Effector memory CD8-positive, alpha-beta T cell (primary cell): ENCODE data around the gene CERCAM.
A peak's percentile ranks its signal among the peaks of the same experiment; 100 is the strongest.
"Not testable (repeated sequence)": the region's sequence is repeated elsewhere in the genome, so short reads cannot be mapped to it uniquely, and the experiment has no call there.

Source experiments
- ATAC-seq: fragments of 150-1000 bp; cut with Tn5 transposase; replicated peaks from 2 replicates; pipeline ENCODE4 v1.10.0; 2021; ENCODE audit warnings: mild to moderate bottlenecking, moderate library complexity
- DNase-seq, 3 experiments: peaks; one replicate each; pipeline ENCODE4 v3.0.0; 2021
- H3K27ac Mint-ChIP-seq, 2 donors: one replicate each; pipeline ENCODE4 v1.8.0; 2022; ENCODE audit warnings: mild to moderate bottlenecking in 2 of 2, mixed read lengths in 2 of 2, moderate library complexity in 2 of 2
- H3K27me3 Mint-ChIP-seq, 2 donors: one replicate each; pipeline ENCODE4 v1.8.0; 2022; ENCODE audit warnings: mixed read lengths in 2 of 2
- H3K36me3 Mint-ChIP-seq: one replicate; pipeline ENCODE4 v1.8.0; 2022; ENCODE audit warnings: mild to moderate bottlenecking, moderate library complexity, mixed read lengths; ENCODE audit not compliant: insufficient read depth
- H3K4me1 Mint-ChIP-seq, 2 donors: one replicate each; pipeline ENCODE4 v1.8.0; 2022; ENCODE audit warnings: low read depth in 2 of 2, mixed read lengths in 2 of 2
- H3K4me3 Mint-ChIP-seq, 2 donors: one replicate each; pipeline ENCODE4 v1.8.0; 2022; ENCODE audit warnings: mild to moderate bottlenecking in 2 of 2, mixed read lengths in 2 of 2, moderate library complexity in 2 of 2
- H3K9me3 Mint-ChIP-seq, 2 donors: one replicate each; pipeline ENCODE4 v1.8.0; 2022; ENCODE audit warnings: mixed read lengths in 2 of 2

CERCAM gene

DNA sequence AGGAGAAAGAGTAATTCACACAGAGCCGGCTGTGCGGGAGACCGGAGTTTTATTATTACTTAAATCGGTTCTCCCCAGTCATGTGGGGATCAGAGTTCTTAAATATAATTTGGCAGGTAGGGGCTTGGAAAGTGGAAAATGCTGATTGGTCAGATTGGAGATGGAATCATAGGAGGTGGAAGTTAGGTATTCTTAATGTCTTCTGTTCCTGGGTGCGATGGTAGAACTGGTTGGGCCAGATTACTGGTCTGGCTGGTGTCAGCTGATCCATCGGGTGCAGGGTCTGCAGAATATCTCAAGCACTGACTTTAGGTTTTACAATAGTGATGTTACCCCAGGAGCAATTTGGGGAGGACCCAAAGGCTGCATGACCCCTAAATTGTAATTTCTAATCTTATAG is 4.6 kb upstream of the CERCAM start:
- DNase-seq (no peak), ATAC-seq (no peak)
- peaks cover 40 to 74% of the 10 kb centered on the region in 2 donors for H3K27me3 Mint-ChIP-seq
- no peak overlapping the region for H3K27ac Mint-ChIP-seq
- no peak overlapping the region for H3K4me3 Mint-ChIP-seq
- no peaks in the 10 kb centered on the region for H3K9me3 Mint-ChIP-seq
- peaks cover 4% of the 10 kb centered on the region for H3K36me3 Mint-ChIP-seq
- H3K4me1 Mint-ChIP-seq, result peaks cover 7 to 12% of the 10 kb centered on the region in 2 donors

DNA sequence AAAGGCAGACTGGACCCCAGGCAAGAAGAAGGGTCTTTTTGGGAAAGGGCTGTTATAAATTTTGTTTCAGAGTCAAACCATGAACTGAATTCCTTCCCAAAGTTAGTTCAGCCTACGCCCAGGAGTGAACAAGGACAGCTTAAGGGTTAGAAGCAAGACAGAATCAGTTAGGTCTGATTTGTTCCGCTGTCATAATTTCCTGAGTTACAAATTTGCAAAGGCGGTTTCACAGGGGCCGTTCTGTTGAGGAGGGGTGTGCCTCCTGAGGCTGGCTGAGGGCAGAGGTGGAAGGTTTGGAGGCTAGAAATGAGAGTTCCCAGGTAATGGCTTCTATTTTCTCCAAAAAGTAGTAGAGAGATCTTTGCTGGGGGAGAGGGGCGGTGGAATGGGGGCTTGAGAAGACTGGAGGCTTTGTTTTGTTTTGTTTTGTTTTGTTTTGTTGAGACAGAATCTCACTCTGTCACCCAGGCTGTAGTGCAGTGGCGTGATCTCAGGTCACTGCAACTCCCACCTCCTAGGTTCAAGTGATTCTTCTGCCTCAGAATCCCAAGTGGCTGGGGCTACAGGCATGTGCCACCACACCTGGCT is 4.1 kb upstream of the CERCAM start:
- no peak overlapping the region for H3K4me3 Mint-ChIP-seq
- no peak for ATAC-seq
- H3K27ac Mint-ChIP-seq, result no peak overlapping the region
- H3K9me3 Mint-ChIP-seq, result no peaks in the 10 kb centered on the region
- peaks cover 7 to 12% of the 10 kb centered on the region in 2 donors for H3K4me1 Mint-ChIP-seq
- H3K36me3 Mint-ChIP-seq, result peaks cover 4% of the 10 kb centered on the region
- no peak for DNase-seq
- H3K27me3 Mint-ChIP-seq, result peaks cover 40 to 68% of the 10 kb centered on the region in 2 donors

GRCh38 chr9:128419061-128419925 is 1.4 kb upstream of the CERCAM start:
- Mint-ChIP-seq H3K4me3 (peak overlapping the region; percentile 83), H3K4me1 (peaks cover 7 to 14% of the 10 kb centered on the region in 2 donors), H3K9me3 (no peaks in the 10 kb centered on the region), H3K27me3 (peaks cover 32 to 47% of the 10 kb centered on the region in 2 donors), H3K36me3 (peaks cover 4% of the 10 kb centered on the region), H3K27ac (peak overlapping the region; percentile 19 to 70)
- DNase-seq, result no peak
- no peak for ATAC-seq

DNA sequence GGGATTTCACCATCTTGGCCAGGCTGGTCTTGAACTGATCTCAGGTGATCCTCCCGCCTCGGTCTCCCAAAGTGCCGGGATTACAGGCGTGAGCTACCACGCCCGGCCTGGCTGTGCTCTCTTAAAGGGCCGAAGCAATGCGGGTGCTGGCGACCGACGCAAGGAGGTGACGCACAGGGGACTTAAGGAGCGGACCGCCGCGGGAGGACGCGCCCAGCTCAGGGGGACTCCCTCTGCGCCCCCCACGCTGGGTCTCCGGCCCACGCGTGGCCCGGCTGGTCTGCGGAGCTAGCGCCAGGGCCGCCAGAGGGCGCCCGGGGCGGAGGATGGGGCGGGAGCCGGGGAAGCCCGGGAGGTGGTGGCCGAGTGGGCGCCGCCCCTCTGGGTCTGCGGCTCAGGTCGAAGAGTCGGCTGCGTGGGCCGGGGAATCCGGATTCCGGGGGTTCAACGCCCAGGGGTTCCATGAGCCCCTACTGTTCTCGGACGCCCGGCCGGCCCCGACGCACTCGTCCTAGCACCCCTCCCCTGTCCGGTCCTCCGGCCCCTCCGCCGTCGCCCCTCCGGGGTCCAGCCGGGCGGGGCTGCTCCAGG is 502 bp upstream of the CERCAM start:
- peak; percentile 87 for ATAC-seq
- H3K9me3 Mint-ChIP-seq, result no peaks in the 10 kb centered on the region
- H3K27ac Mint-ChIP-seq, result peak overlapping the region; percentile 19 to 70
- H3K27me3 Mint-ChIP-seq, result peaks cover 24 to 38% of the 10 kb centered on the region in 2 donors
- peaks cover 4% of the 10 kb centered on the region for H3K36me3 Mint-ChIP-seq
- H3K4me1 Mint-ChIP-seq, result peaks cover 7 to 14% of the 10 kb centered on the region in 2 donors
- DNase-seq, result peak; percentile 63 to 70 (median 67)
- peak overlapping the region; percentile 83 for H3K4me3 Mint-ChIP-seq

- ATAC-seq, result no peak
- Mint-ChIP-seq H3K27ac (peak overlapping the region in 1 of 2 donors; percentile 17), H3K9me3 (no peaks in the 10 kb centered on the region), H3K4me3 (peak overlapping the region; percentile 72 to 76), H3K36me3 (peaks cover 4% of the 10 kb centered on the region), H3K27me3 (peaks cover 10 to 24% of the 10 kb centered on the region in 2 donors), H3K4me1 (peaks cover 7 to 13% of the 10 kb centered on the region in 2 donors)
- no peak for DNase-seq
These were observed 882 bp downstream of the CERCAM start for GRCh38 chr9:128421482-128421996.

DNA sequence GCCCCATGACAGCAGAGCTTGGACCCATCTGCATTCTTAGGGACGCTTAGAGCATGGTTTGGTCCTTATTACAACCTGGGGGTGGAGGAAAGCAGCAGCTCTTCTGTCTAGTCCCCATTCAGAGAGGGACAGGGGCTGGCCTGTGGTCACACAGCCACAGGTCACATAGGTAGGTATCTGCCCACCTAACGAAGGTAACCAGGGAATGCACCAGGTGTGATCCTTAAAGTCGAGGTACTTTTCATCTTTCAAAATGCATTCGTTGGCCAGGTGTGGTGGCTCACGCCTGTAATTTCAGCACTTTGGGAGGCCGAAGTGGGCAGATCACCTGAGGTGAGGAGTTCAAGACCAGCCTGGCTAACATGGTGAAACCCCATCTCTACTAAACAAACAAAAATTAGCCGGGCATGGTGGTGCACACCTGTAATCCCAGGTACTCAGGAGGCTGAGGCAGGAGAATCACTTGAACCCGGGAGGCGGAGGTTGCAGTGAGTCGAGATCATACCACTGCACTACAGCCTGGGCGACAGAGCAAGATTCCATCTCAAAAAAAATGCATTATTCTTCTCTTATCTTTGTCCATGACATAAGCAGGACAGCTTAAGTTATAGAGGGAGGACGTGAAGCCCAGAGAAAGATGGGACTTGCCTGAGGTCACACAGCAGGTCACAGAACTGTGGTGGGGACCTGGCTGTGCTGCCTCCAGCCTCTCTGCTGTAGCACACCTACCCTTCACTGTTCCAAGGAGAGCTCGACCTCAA is 1.5 kb downstream of the CERCAM start:
- not testable (repeated sequence) for ATAC-seq, DNase-seq, H3K27ac Mint-ChIP-seq, H3K36me3 Mint-ChIP-seq, H3K9me3 Mint-ChIP-seq
- peaks cover 6 to 18% of the 10 kb centered on the region in 2 donors for H3K27me3 Mint-ChIP-seq
- peaks cover 7 to 11% of the 10 kb centered on the region in 2 donors for H3K4me1 Mint-ChIP-seq
- peak overlapping the region; percentile 47 to 76 for H3K4me3 Mint-ChIP-seq

- H3K27me3 Mint-ChIP-seq, result peaks cover 6 to 13% of the 10 kb centered on the region in 2 donors
- ATAC-seq (no peak), DNase-seq (no peak)
- H3K4me1 Mint-ChIP-seq, result peaks cover 7 to 11% of the 10 kb centered on the region in 2 donors
- H3K27ac Mint-ChIP-seq, result no peak overlapping the region
- H3K4me3 Mint-ChIP-seq, result peak overlapping the region; percentile 47 to 76
- peaks cover 4% of the 10 kb centered on the region for H3K36me3 Mint-ChIP-seq
- H3K9me3 Mint-ChIP-seq, result no peaks in the 10 kb centered on the region
These were observed 2.1 kb downstream of the CERCAM start for GRCh38 chr9:128422783-128423150.

DNA sequence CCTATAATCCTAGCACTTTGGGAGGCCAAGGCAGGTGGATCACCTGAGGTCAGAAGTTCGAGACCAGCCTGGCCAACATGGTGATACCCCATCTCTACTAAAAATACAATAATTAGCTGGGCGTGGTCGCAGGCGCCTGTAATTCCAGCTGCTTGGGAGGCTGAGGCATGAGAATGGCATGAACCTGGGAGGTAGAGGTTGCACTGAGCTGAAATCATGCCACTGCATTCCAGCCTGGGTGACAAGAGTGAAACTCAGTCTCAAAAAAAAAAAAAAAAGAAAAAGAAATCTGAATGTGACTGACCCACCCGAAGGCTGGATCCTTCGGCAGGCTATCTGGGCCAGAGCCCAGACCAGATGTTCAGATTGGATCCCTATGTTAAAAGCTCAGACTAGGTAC is 2.7 kb downstream of the CERCAM start:
- H3K36me3 Mint-ChIP-seq, H3K4me3 Mint-ChIP-seq, ATAC-seq, H3K27ac Mint-ChIP-seq, DNase-seq, H3K9me3 Mint-ChIP-seq: not testable (repeated sequence)
- Mint-ChIP-seq H3K27me3 (peaks cover 6 to 13% of the 10 kb centered on the region in 2 donors), H3K4me1 (peaks cover 7 to 11% of the 10 kb centered on the region in 2 donors)

GRCh38 chr9:128424268-128424780 is 3.7 kb downstream of the CERCAM start:
- Mint-ChIP-seq H3K4me3 (no peak overlapping the region), H3K4me1 (peaks cover 6 to 9% of the 10 kb centered on the region in 2 donors), H3K36me3 (peaks cover 4% of the 10 kb centered on the region), H3K27me3 (peaks cover 0 to 7% of the 10 kb centered on the region in 2 donors), H3K9me3 (no peaks in the 10 kb centered on the region), H3K27ac (no peak overlapping the region)
- ATAC-seq, result no peak
- no peak for DNase-seq

- no peak overlapping the region for H3K27ac Mint-ChIP-seq
- H3K27me3 Mint-ChIP-seq, result no peaks in the 10 kb centered on the region
- no peak overlapping the region for H3K4me3 Mint-ChIP-seq
- H3K9me3 Mint-ChIP-seq, result no peaks in the 10 kb centered on the region
- no peaks in the 10 kb centered on the region for H3K36me3 Mint-ChIP-seq
- H3K4me1 Mint-ChIP-seq, result no peaks in the 10 kb centered on the region
- DNase-seq (no peak), ATAC-seq (no peak)
These were observed 8.2 kb downstream of the CERCAM start for GRCh38 chr9:128428644-128429512.

- H3K27me3 Mint-ChIP-seq, result no peaks in the 10 kb centered on the region
- ATAC-seq, result no peak
- H3K27ac Mint-ChIP-seq, result no peak overlapping the region
- no peaks in the 10 kb centered on the region for H3K4me1 Mint-ChIP-seq
- no peaks in the 10 kb centered on the region for H3K36me3 Mint-ChIP-seq
- DNase-seq, result no peak
- no peak overlapping the region for H3K4me3 Mint-ChIP-seq
- no peaks in the 10 kb centered on the region for H3K9me3 Mint-ChIP-seq
These were observed 8.9 kb downstream of the CERCAM start for GRCh38 chr9:128429513-128430086.

DNA sequence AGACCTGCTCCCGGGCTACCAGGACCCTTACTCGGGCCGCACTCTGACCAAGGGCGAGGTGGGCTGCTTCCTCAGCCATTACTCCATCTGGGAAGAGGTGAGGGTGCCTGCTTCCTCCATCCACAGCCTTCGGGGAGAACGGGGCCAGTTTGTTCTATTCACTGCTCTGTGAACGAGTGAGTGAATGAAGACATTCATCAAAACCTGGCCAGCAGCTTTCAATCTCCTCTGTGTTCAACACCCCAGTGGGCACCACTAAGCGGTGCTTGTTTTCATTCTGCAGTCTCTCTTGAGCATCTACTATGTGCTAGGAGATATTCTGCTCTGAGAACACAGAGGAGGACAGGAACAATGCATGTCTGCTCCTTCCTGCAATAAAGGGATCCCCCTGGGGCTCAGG is 10.6 kb downstream of the CERCAM start:
- no peaks in the 10 kb centered on the region for H3K27me3 Mint-ChIP-seq
- ATAC-seq (no peak), DNase-seq (no peak)
- no peaks in the 10 kb centered on the region for H3K36me3 Mint-ChIP-seq
- H3K9me3 Mint-ChIP-seq, result no peaks in the 10 kb centered on the region
- no peak overlapping the region for H3K27ac Mint-ChIP-seq
- H3K4me1 Mint-ChIP-seq, result no peaks in the 10 kb centered on the region
- H3K4me3 Mint-ChIP-seq, result no peak overlapping the region
